ENCODE results near the gene GALNT10.
A peak's percentile ranks its signal among the peaks of the same experiment; 100 is the strongest.

The GALNT10 gene

DNA sequence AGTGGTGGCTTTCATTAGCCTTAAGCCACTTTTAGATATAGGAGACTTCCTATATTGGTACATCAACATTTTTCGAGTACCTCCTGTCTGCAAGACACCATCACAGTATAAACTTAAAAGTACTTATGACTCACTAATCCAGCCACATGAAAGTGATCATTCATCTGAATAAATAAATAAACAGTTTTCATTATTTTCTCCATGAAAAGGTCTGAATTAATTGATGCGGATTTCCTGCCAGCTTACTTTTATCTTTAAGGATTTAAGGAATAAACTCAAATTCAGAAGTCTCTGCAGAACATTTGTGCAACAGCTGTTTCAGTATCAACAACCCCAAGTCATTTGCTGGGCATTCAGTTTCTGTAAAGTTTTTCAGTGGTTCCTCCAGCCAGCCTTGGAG, 259.3 kb downstream of the GALNT10 start:
- no peak overlapping the region for H3K4me3 ChIP-seq (replicated peaks in 1 of 2; ENCODE audit: low read depth in 2 of 2, low read length in 2 of 2)
- TF ChIP-seq, protein P1, sequence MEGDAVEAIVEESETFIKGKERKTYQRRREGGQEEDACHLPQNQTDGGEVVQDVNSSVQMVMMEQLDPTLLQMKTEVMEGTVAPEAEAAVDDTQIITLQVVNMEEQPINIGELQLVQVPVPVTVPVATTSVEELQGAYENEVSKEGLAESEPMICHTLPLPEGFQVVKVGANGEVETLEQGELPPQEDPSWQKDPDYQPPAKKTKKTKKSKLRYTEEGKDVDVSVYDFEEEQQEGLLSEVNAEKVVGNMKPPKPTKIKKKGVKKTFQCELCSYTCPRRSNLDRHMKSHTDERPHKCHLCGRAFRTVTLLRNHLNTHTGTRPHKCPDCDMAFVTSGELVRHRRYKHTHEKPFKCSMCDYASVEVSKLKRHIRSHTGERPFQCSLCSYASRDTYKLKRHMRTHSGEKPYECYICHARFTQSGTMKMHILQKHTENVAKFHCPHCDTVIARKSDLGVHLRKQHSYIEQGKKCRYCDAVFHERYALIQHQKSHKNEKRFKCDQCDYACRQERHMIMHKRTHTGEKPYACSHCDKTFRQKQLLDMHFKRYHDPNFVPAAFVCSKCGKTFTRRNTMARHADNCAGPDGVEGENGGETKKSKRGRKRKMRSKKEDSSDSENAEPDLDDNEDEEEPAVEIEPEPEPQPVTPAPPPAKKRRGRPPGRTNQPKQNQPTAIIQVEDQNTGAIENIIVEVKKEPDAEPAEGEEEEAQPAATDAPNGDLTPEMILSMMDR (IDR thresholded peaks at IDR 0.05; ENCODE audit: low read depth, low read length) = no peak
- no peak for DNase-seq (ENCODE audit: low read depth in 2 of 2)

DNA sequence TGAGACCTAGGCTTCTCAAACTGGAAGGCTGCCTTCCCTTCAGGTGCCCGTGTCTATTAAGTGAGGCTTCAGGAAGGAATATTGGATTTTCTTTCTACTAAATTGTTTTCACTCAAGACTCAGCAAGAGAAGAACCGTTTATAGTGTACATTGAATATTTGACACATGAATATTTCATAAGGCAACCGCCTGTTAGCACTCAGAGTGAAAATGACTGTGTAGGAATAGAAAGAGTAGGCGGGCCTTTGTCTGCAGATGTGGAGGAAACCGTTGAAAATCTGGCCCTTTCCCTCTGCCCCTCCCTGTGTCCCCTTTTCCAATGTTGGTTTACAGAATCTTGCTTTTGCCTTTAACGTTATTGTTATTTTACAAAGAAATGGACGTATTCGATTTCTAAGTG, 261.4 kb downstream of the GALNT10 start:
- TF ChIP-seq, protein P1 (IDR thresholded peaks at IDR 0.05; ENCODE audit: low read depth, low read length) = no peak
- H3K4me3 ChIP-seq (replicated peaks in 1 of 2; ENCODE audit: low read depth in 2 of 2, low read length in 2 of 2) = no peak overlapping the region
- DNase-seq (ENCODE audit: low read depth in 2 of 2) = no peak

DNA sequence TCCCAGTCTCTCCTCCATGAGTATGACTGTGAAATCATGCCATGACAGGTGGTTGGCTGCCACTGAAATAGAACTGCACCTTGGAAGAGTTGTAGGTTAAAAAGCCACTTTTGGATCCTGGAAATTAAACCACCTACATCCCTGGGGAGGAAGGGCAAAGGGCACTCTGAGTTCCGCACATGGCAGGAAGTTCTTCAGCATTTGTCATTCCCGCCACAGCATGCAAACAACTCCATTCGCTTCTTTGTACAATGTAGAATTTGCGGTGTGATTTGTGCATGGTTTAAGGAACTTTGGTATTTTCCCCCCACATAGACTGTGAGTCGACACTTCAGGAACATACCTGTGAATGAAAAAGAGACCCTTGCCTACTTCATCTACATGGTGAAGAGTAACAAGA, 265.1 kb downstream of the GALNT10 start:
- H3K4me3 ChIP-seq (replicated peaks in 1 of 2; ENCODE audit: low read depth in 2 of 2, low read length in 2 of 2) = no peak overlapping the region
- DNase-seq (ENCODE audit: low read depth in 2 of 2) = no peak
- TF ChIP-seq, protein P1 (IDR thresholded peaks at IDR 0.05; ENCODE audit: low read depth, low read length) = no peak

DNA sequence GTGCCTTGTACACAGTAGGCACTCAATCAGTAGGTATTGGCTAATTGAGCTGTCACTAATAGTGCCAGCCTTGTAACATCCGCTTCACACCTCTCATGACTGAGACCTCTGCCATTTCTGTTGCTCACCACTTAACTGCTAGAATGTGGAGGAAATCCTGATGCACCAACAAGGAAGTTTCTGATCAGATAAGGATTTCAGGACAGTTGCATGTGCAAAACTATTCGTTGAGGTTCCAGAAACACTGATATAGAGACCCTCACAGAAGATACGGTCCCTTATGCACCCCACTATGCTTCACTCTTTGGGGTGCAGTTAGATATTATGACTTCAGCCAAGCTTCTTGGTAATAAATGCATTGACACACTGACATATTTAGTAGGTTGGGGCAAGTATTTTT, 266.0 kb downstream of the GALNT10 start:
- TF ChIP-seq, protein P1 (IDR thresholded peaks at IDR 0.05; ENCODE audit: low read depth, low read length) = no peak
- DNase-seq (ENCODE audit: low read depth in 2 of 2) = no peak
- no peak overlapping the region for H3K4me3 ChIP-seq (replicated peaks in 1 of 2; ENCODE audit: low read depth in 2 of 2, low read length in 2 of 2)

DNA sequence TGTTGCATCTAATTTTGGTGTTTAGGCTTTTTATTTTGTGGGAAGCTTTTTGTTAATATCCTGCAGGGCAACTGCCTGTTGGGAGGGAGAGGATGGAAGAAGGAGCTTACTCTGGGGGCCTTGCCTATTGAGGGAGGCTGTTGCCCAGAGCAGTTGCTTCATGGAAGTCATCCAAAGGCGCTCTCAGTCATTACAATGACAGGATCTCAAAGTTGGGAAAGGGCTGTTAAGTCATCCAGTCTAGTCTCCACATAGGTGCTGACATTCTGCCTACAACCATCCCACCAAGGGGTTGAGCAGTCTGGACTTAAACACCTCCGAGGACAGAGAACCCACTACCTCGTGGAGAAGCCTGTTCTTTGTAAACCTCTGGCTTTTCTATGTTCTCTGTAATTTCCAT, 268.5 kb downstream of the GALNT10 start:
- peak in 1 of 2 donors; percentile 27 for DNase-seq (ENCODE audit: low read depth in 2 of 2)
- H3K4me3 ChIP-seq (replicated peaks in 1 of 2; ENCODE audit: low read depth in 2 of 2, low read length in 2 of 2) = no peak overlapping the region

DNA sequence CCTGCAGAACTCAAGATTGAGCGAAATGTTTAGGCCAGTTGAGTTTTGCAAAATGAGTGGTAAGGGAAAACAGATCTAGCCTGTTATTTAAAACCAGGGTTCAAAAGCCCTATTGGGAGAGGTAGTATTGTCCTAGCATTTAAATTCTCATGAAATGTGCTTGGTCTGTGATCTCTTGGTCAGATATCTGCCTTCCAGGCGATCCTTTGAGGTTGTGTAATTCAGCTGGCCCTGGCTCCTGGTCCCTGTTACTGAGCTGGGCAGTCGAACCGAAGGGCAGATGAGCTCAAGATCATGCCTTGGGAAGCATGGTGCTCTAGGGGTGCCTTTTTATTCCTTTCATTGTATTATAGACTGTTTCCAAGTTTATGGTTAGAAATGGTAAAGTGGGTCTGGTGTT, 269.6 kb downstream of the GALNT10 start:
- DNase-seq (ENCODE audit: low read depth in 2 of 2) = no peak
- TF ChIP-seq, protein P1 (IDR thresholded peaks at IDR 0.05; ENCODE audit: low read depth, low read length) = no peak
- no peak overlapping the region for H3K4me3 ChIP-seq (replicated peaks in 1 of 2; ENCODE audit: low read depth in 2 of 2, low read length in 2 of 2)

More for the DNA sequence above, 268.5 kb downstream of the GALNT10 start:
- TF ChIP-seq, protein P1 (IDR thresholded peaks at IDR 0.05; ENCODE audit: low read depth, low read length) = no peak

GRCh38 chr5:154461531-154461930, 271.0 kb downstream of the GALNT10 start:
- peak; percentile 60 to 79 for DNase-seq (ENCODE audit: low read depth in 2 of 2)
- H3K4me3 ChIP-seq (replicated peaks in 1 of 2; ENCODE audit: low read depth in 2 of 2, low read length in 2 of 2) = no peak overlapping the region
- TF ChIP-seq, protein P1 (IDR thresholded peaks at IDR 0.05; ENCODE audit: low read depth, low read length) = peak; percentile 40

Data from cardiac fibroblast (primary cell).